ENCODE measurements around the gene OSM.

Gene OSM

DNA sequence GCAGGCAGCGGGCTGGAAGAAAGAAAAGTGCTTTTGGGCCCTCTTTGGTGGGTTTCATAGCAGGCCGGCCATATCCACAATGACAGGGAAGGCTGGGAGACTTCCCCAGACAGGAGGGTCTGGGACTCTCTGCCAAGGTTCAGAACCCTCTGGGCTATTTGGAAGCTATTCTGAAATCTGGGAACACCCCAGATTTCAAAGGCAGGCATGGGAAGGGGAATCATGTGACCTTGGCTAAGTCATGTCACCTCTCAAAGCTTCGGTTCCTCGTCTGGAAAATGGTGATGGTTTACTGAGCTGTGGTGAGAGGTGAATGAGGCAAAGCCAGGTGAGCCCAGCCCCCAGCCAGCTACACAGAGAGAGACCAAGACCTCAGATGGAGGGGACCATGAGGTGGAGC, 18.0 kb upstream of the OSM start:
- DNase-seq (ENCODE audit: low spot score) = no peak
- TF ChIP-seq, protein P1, sequence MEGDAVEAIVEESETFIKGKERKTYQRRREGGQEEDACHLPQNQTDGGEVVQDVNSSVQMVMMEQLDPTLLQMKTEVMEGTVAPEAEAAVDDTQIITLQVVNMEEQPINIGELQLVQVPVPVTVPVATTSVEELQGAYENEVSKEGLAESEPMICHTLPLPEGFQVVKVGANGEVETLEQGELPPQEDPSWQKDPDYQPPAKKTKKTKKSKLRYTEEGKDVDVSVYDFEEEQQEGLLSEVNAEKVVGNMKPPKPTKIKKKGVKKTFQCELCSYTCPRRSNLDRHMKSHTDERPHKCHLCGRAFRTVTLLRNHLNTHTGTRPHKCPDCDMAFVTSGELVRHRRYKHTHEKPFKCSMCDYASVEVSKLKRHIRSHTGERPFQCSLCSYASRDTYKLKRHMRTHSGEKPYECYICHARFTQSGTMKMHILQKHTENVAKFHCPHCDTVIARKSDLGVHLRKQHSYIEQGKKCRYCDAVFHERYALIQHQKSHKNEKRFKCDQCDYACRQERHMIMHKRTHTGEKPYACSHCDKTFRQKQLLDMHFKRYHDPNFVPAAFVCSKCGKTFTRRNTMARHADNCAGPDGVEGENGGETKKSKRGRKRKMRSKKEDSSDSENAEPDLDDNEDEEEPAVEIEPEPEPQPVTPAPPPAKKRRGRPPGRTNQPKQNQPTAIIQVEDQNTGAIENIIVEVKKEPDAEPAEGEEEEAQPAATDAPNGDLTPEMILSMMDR (IDR thresholded peaks at IDR 0.05) = no peak
- Histone ChIP-seq H3K4me3 (no peak overlapping the region), H3K27ac (no peak overlapping the region)

DNA sequence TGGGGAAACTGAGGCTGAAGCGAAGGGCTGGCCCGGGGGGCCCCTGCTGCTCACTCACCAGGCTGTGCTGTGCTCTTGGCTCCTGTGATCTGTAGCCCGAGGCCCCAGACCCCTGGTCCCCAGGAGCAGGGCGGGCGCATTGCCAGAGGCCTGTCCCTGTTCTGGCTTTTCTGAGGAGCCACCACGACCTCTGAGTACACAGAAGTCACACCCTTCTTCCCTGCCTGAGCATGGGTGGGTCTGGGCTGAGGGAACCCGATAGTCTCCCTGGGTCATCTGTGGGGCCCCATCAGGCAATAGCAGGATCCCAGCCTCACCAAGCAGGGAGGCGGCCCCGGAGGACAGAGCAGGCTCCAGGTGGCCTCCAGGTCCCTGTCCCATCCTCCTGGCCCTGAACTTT, 17.5 kb upstream of the OSM start:
- Histone ChIP-seq H3K4me3 (no peak overlapping the region), H3K27ac (no peak overlapping the region)
- no peak for DNase-seq (ENCODE audit: low spot score)
- TF ChIP-seq, protein P1 (IDR thresholded peaks at IDR 0.05) = no peak

DNA sequence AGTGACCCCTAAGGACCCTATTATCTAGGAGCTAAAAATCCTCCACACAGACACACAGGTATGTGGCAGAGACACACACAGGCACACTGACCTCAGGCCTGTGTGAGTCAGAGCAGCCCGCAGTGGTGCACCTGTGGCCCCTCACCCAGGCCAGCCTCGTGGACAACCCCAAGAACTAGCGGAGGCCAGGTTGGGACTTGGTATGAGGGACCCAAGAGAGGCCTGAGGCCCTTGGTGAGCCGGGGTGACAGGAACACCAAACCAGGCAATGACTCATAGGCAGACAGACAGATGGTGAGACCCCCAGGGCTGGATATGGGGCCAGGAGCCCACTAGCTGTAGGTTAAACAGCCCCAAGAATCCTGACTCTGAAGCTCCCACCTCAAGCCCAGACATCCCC, 16.7 kb upstream of the OSM start:
- no peak overlapping the region for H3K4me3 ChIP-seq
- H3K27ac ChIP-seq = no peak overlapping the region
- no peak for DNase-seq (ENCODE audit: low spot score)
- TF ChIP-seq, protein P1 (IDR thresholded peaks at IDR 0.05) = no peak

DNA sequence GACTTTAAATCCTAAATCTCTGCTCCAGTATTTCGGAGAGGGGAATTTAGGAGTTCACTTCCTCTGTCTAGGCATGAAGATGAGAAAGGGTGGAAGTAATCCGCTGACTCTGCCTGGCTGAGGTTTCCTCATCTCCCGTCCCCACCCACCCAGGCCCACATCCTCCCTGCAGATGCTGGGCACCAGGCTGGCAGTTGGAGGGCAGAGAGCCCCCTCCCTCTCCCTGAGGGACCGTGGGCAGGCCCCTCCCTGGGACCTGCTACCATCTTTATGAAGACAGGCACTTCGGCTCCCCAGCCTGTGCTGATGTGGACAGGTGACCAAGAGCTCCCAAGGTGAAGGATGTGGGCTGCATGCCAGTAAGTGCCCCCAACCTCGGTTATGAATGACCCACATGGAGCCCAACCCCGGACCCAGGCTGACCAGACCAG, 16.0 kb upstream of the OSM start:
- no peak for DNase-seq (ENCODE audit: low spot score)
- TF ChIP-seq, protein P1 (IDR thresholded peaks at IDR 0.05) = no peak
- Histone ChIP-seq H3K4me3 (no peak overlapping the region), H3K27ac (no peak overlapping the region)

DNA sequence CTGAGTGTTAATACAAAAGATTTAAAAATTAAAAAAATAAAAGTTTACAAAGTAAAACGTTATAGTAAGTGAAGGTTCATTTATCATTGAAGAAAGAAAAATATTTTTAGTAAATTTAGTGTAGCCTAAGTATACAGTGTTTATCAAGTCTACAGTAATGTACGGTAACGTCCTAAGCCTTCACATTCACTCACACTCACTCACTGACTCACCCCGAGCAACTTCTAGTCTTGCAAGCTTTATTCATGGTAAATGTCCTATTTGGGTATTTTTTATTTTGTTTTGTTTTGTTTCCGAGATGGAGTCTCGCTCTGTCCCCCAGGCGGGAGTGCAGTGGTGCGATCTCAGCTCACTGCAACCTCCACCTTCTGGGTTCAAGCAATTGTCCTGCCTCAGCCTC, 13.9 kb upstream of the OSM start:
- TF ChIP-seq, protein P1 (IDR thresholded peaks at IDR 0.05) = no peak
- no peak overlapping the region for H3K27ac ChIP-seq
- no peak for DNase-seq (ENCODE audit: low spot score)
- no peak overlapping the region for H3K4me3 ChIP-seq

DNA sequence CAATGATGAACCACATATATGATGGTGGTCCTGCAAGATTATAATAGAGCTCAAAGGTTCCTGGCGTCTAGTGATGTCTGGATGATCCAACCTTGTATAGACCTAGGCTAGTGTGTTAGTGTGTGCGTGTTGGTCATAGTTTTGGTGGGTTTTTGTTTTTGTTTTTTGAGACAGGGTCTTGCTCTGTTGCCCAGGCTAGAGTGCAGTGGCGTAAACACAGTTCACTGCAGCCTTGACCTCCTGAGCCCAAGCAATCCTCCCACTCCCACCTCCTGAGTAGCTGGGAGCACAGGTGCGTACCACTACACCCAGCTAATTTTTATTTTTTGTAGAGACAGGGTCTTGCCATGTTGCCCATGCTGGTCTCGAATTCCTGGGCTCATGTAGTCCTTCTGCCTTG, 13.3 kb upstream of the OSM start:
- TF ChIP-seq, protein P1 (IDR thresholded peaks at IDR 0.05) = no peak
- DNase-seq (ENCODE audit: low spot score) = no peak
- H3K4me3 ChIP-seq = no peak overlapping the region
- H3K27ac ChIP-seq = no peak overlapping the region

DNA sequence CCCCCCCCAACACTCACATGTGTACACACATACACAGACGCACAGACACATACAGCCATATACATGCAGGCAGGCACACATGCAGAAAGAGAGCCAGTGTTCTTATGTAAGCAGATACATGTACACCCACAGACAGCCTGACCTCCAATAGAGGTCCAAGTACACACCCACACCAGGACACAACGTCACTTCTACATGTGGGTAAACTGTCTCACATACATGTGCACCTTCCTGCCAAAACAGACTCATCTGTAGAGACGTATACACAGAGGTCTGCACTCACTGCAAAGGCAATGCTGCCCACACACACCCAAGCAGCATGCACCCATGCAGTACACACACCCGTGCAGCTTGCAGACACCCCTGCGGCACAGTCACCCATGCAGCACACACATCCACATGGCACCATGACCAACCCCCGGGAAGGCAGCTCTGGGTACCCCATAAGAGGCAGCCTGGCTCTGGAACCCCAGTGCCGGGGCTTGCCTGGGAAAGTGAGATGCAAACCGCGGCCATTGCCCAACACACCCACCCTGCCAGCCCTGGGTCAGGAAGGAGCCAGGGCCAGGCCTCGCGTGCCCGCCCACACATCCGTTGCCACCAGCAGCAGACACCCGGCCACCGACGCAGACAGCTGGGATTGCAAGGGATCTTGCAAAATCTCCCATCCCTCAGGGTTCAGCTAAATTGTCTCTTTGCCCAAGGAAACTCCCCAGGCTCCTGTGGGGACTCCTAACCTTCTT, 12.6 kb upstream of the OSM start:
- DNase-seq (ENCODE audit: low spot score) = no peak
- H3K4me3 ChIP-seq = no peak overlapping the region
- H3K27ac ChIP-seq = no peak overlapping the region
- TF ChIP-seq, protein P1 (IDR thresholded peaks at IDR 0.05) = no peak

All from coronary artery (tissue), 2 donors.